ENCODE results near the gene OXSR1.

The OXSR1 gene

GRCh38 chr3:38247366-38248035 lies 82.2 kb downstream of the OXSR1 start:
- no peak for DNase-seq (ENCODE audit: low read depth)
- no peak overlapping the region for H3K4me3 ChIP-seq (ENCODE audit: low read depth, low read length)
- TF ChIP-seq, protein P1, sequence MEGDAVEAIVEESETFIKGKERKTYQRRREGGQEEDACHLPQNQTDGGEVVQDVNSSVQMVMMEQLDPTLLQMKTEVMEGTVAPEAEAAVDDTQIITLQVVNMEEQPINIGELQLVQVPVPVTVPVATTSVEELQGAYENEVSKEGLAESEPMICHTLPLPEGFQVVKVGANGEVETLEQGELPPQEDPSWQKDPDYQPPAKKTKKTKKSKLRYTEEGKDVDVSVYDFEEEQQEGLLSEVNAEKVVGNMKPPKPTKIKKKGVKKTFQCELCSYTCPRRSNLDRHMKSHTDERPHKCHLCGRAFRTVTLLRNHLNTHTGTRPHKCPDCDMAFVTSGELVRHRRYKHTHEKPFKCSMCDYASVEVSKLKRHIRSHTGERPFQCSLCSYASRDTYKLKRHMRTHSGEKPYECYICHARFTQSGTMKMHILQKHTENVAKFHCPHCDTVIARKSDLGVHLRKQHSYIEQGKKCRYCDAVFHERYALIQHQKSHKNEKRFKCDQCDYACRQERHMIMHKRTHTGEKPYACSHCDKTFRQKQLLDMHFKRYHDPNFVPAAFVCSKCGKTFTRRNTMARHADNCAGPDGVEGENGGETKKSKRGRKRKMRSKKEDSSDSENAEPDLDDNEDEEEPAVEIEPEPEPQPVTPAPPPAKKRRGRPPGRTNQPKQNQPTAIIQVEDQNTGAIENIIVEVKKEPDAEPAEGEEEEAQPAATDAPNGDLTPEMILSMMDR (IDR thresholded peaks at IDR 0.05; ENCODE audit: low read depth, low read length), result no peak
- no peak for TF ChIP-seq MAX (IDR thresholded peaks at IDR 0.05; ENCODE audit: low read depth, low read length)
- no peak for TF ChIP-seq POLR2A (IDR thresholded peaks at IDR 0.05; ENCODE audit: extremely low read depth, insufficient read length)
- no peak for TF ChIP-seq MYC (IDR thresholded peaks at IDR 0.05; ENCODE audit: low read depth, low read length)

GRCh38 chr3:38250198-38250597 lies 84.9 kb downstream of the OXSR1 start:
- H3K4me3 ChIP-seq (ENCODE audit: low read depth, low read length), result no peak overlapping the region
- DNase-seq (ENCODE audit: low read depth), result no peak
- TF ChIP-seq POLR2A (IDR thresholded peaks at IDR 0.05; ENCODE audit: extremely low read depth, insufficient read length), result no peak
- TF ChIP-seq MYC (IDR thresholded peaks at IDR 0.05; ENCODE audit: low read depth, low read length), result no peak
- TF ChIP-seq MAX (IDR thresholded peaks at IDR 0.05; ENCODE audit: low read depth, low read length), result no peak
- TF ChIP-seq, protein P1 (IDR thresholded peaks at IDR 0.05; ENCODE audit: low read depth, low read length), result no peak

DNA sequence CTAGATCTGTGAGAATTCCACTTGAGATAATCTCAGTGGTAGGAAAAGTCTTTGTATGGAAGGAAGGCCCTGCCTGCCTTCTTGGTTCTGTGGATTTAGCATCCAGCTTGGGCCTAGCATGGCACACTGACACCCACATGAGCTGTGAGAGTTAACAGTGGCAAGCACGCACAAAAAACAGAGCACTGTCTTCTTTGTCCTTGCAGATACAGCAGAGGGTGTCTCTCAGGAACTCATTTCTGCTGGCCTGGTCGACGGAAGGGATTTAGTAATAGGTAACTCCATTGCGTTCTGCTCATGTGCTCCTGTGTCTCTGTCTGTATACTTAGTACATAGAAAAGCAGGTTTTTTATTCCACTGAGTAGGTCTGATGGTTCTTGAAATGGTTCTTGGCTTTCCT lies 85.9 kb downstream of the OXSR1 start:
- TF ChIP-seq POLR2A (IDR thresholded peaks at IDR 0.05; ENCODE audit: extremely low read depth, insufficient read length), result no peak
- TF ChIP-seq, protein P1 (IDR thresholded peaks at IDR 0.05; ENCODE audit: low read depth, low read length), result no peak
- TF ChIP-seq MYC (IDR thresholded peaks at IDR 0.05; ENCODE audit: low read depth, low read length), result no peak
- TF ChIP-seq MAX (IDR thresholded peaks at IDR 0.05; ENCODE audit: low read depth, low read length), result no peak

GRCh38 chr3:38253704-38254103 lies 88.4 kb downstream of the OXSR1 start:
- H3K4me3 ChIP-seq (ENCODE audit: low read depth, low read length), result no peak overlapping the region
- TF ChIP-seq MAX (IDR thresholded peaks at IDR 0.05; ENCODE audit: low read depth, low read length) (no peak), POLR2A (IDR thresholded peaks at IDR 0.05; ENCODE audit: extremely low read depth, insufficient read length) (no peak), MYC (IDR thresholded peaks at IDR 0.05; ENCODE audit: low read depth, low read length) (no peak)
- TF ChIP-seq, protein P1 (IDR thresholded peaks at IDR 0.05; ENCODE audit: low read depth, low read length), result no peak
- DNase-seq (ENCODE audit: low read depth), result no peak

More for the DNA sequence above, 85.9 kb downstream of the OXSR1 start:
- no peak overlapping the region for H3K4me3 ChIP-seq (ENCODE audit: low read depth, low read length)
- no peak for DNase-seq (ENCODE audit: low read depth)

DNA sequence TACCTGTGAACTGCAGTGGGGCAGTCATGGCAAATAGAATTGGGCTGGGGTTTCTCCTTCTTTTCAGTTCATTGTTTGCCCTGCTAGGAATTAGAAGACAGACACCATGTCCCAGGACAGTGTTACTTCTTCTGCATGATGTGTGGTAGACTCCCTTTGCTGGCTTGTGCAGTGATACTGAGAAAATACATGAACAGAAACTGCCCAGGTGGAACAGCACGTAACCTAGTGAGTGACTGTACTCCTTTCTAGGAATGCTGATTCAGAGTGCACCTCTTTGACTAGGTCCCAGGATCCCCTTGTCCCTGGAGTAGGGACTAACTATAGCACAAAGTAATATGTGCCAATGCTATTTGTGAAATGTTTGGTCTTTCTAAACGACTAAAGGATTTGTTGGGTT lies 89.5 kb downstream of the OXSR1 start:
- H3K4me3 ChIP-seq (ENCODE audit: low read depth, low read length), result no peak overlapping the region
- no peak for DNase-seq (ENCODE audit: low read depth)
- TF ChIP-seq MAX (IDR thresholded peaks at IDR 0.05; ENCODE audit: low read depth, low read length) (no peak), POLR2A (IDR thresholded peaks at IDR 0.05; ENCODE audit: extremely low read depth, insufficient read length) (no peak), MYC (IDR thresholded peaks at IDR 0.05; ENCODE audit: low read depth, low read length) (no peak)
- TF ChIP-seq, protein P1 (IDR thresholded peaks at IDR 0.05; ENCODE audit: low read depth, low read length), result no peak
